ENCODE results near the gene TNMD.

Gene TNMD

GRCh38 chrX:100623001-100623400 is 38.3 kb downstream of the TNMD start:
- TF ChIP-seq CTCF (IDR thresholded peaks at IDR 0.05; ENCODE audit: low read length), result no peak
- TF ChIP-seq EZH2 (IDR thresholded peaks at IDR 0.05; ENCODE audit: borderline replicate concordance, low read length), result no peak
- Histone ChIP-seq H2AFZ (ENCODE audit: low read length) (no peak overlapping the region), H3K36me3 (ENCODE audit: insufficient read depth, low read length) (no peaks in the 10 kb centered on the region), H3K79me2 (ENCODE audit: insufficient read depth, low read length) (no peaks in the 10 kb centered on the region), H3K4me1 (ENCODE audit: insufficient read depth, low read length, severe bottlenecking) (no peaks in the 10 kb centered on the region), H3F3A (ENCODE audit: insufficient read depth, low read length) (no peaks in the 10 kb centered on the region), H3K4me2 (ENCODE audit: low read length) (no peak overlapping the region), H3K27me3 (ENCODE audit: insufficient read depth, low read length) (no peaks in the 10 kb centered on the region), H3K9me3 (ENCODE audit: low read length) (no peaks in the 10 kb centered on the region), H3K9ac (ENCODE audit: low read length) (no peak overlapping the region), H3K27ac (ENCODE audit: low read depth, low read length, poor library complexity, severe bottlenecking) (no peak overlapping the region), H3K4me3 (ENCODE audit: low read depth, low read length, poor library complexity, severe bottlenecking) (no peak overlapping the region), H4K20me1 (ENCODE audit: insufficient read depth, low read length) (no peaks in the 10 kb centered on the region), H3K9me2 (ENCODE audit: low read depth, low read length) (no peaks in the 10 kb centered on the region)

DNA sequence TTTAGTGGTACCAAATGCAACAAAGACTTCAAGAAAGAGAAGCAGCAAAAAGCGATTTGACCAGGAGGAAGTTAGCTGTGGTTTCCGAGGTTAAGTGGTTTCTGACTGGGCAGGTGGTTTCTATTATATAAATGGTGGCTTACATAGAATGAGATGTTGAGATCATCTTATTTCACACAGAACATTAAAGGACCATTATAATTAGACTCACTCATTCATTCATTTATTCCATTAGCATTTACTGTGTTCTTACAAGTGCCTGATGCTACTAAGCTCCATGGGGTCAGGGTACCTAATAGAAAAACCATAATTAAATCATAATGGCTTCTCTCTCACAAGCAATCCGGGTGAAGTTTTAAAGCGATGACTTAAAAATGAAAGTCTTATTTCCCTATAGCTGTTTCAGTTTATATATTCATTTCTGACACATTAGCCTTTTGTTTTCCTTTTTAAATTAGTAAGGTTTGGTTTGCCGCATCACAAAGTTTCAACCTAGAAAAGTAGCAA is 41.3 kb downstream of the TNMD start:
- no peaks in the 10 kb centered on the region for H3K79me2 ChIP-seq (ENCODE audit: insufficient read depth, low read length)
- H3F3A ChIP-seq (ENCODE audit: insufficient read depth, low read length), result no peaks in the 10 kb centered on the region
- no peaks in the 10 kb centered on the region for H4K20me1 ChIP-seq (ENCODE audit: insufficient read depth, low read length)
- no peak overlapping the region for H3K27ac ChIP-seq (ENCODE audit: low read depth, low read length, poor library complexity, severe bottlenecking)
- H3K4me2 ChIP-seq (ENCODE audit: low read length), result no peak overlapping the region
- H3K9ac ChIP-seq (ENCODE audit: low read length), result no peak overlapping the region
- H3K4me1 ChIP-seq (ENCODE audit: insufficient read depth, low read length, severe bottlenecking), result no peaks in the 10 kb centered on the region
- H3K9me3 ChIP-seq (ENCODE audit: low read length), result no peaks in the 10 kb centered on the region
- H3K9me2 ChIP-seq (ENCODE audit: low read depth, low read length), result no peaks in the 10 kb centered on the region
- no peak for TF ChIP-seq EZH2 (IDR thresholded peaks at IDR 0.05; ENCODE audit: borderline replicate concordance, low read length)
- TF ChIP-seq CTCF (IDR thresholded peaks at IDR 0.05; ENCODE audit: low read length), result no peak
- no peaks in the 10 kb centered on the region for H3K27me3 ChIP-seq (ENCODE audit: insufficient read depth, low read length)
- H3K36me3 ChIP-seq (ENCODE audit: insufficient read depth, low read length), result no peaks in the 10 kb centered on the region
- H3K4me3 ChIP-seq (ENCODE audit: low read depth, low read length, poor library complexity, severe bottlenecking), result no peak overlapping the region
- H2AFZ ChIP-seq (ENCODE audit: low read length), result no peak overlapping the region

DNA sequence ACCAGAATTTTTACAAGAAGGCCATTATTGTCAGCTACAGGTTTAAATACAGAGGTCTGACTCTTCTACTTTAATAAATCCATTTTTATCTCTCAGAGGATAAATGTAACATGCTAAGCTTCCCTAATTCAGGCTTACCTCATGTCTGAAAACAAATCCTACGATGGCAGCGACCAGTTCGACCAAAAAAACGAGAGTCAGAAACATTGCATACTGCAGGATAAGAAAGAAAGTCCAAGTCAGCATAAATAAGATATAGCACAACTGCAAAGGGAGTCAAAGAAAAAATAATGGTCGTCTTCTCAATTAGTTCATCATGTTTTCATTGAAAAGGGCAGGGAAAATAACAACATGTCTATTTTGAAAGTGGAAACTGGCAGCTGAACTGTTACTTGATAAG is 50.3 kb downstream of the TNMD start:
- Histone ChIP-seq H3K9me2 (ENCODE audit: low read depth, low read length) (no peaks in the 10 kb centered on the region), H3K9ac (ENCODE audit: low read length) (no peak overlapping the region), H3K36me3 (ENCODE audit: insufficient read depth, low read length) (no peaks in the 10 kb centered on the region), H3K79me2 (ENCODE audit: insufficient read depth, low read length) (no peaks in the 10 kb centered on the region), H3F3A (ENCODE audit: insufficient read depth, low read length) (no peaks in the 10 kb centered on the region), H4K20me1 (ENCODE audit: insufficient read depth, low read length) (no peaks in the 10 kb centered on the region), H3K4me2 (ENCODE audit: low read length) (no peak overlapping the region), H3K4me3 (ENCODE audit: low read depth, low read length, poor library complexity, severe bottlenecking) (no peak overlapping the region), H3K27me3 (ENCODE audit: insufficient read depth, low read length) (no peaks in the 10 kb centered on the region), H3K9me3 (ENCODE audit: low read length) (no peaks in the 10 kb centered on the region), H2AFZ (ENCODE audit: low read length) (no peak overlapping the region), H3K4me1 (ENCODE audit: insufficient read depth, low read length, severe bottlenecking) (no peaks in the 10 kb centered on the region), H3K27ac (ENCODE audit: low read depth, low read length, poor library complexity, severe bottlenecking) (no peak overlapping the region)
- TF ChIP-seq EZH2 (IDR thresholded peaks at IDR 0.05; ENCODE audit: borderline replicate concordance, low read length), result no peak
- no peak for TF ChIP-seq CTCF (IDR thresholded peaks at IDR 0.05; ENCODE audit: low read length)

Measured in OCI-LY1 (cell line).